GM20000 (cell line): Measurements from ENCODE around the gene NHS.

ENCODE experiments used
- DNase-seq: peaks from one replicate; pipeline ENCODE4 v3.0.0; 2012; ENCODE audit warnings: low spot score
- TF ChIP-seq, protein P1 (sequence below): IDR thresholded peaks from 2 replicates; pipeline ENCODE4 v1.5.1; 2012; ENCODE audit warnings: mild to moderate bottlenecking, control low read depth; ENCODE audit errors: extremely low read depth, missing control alignments

NHS gene

DNA sequence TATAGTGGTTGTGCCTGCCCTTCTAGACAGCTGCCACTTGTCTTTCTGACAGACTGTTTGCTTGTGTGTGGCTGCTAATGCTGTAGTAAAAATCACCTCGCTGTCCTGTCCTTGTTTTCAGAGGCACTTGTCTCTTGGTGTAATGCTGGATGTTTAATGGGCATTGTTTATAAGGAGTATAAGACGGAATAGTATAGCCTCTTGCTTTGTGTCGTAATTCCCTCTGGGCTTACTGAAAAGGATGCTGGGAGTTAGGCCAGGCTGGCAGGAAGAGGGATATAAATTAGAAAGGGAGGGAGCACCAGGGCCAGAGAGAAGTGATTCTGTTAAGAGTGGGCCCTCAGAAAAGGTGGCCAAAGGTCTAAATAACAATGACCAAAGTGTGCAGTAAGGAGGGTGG, 29.0 kb downstream of the NHS start:
- DNase-seq, result no peak
- TF ChIP-seq, protein P1, sequence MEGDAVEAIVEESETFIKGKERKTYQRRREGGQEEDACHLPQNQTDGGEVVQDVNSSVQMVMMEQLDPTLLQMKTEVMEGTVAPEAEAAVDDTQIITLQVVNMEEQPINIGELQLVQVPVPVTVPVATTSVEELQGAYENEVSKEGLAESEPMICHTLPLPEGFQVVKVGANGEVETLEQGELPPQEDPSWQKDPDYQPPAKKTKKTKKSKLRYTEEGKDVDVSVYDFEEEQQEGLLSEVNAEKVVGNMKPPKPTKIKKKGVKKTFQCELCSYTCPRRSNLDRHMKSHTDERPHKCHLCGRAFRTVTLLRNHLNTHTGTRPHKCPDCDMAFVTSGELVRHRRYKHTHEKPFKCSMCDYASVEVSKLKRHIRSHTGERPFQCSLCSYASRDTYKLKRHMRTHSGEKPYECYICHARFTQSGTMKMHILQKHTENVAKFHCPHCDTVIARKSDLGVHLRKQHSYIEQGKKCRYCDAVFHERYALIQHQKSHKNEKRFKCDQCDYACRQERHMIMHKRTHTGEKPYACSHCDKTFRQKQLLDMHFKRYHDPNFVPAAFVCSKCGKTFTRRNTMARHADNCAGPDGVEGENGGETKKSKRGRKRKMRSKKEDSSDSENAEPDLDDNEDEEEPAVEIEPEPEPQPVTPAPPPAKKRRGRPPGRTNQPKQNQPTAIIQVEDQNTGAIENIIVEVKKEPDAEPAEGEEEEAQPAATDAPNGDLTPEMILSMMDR, result no peak

DNA sequence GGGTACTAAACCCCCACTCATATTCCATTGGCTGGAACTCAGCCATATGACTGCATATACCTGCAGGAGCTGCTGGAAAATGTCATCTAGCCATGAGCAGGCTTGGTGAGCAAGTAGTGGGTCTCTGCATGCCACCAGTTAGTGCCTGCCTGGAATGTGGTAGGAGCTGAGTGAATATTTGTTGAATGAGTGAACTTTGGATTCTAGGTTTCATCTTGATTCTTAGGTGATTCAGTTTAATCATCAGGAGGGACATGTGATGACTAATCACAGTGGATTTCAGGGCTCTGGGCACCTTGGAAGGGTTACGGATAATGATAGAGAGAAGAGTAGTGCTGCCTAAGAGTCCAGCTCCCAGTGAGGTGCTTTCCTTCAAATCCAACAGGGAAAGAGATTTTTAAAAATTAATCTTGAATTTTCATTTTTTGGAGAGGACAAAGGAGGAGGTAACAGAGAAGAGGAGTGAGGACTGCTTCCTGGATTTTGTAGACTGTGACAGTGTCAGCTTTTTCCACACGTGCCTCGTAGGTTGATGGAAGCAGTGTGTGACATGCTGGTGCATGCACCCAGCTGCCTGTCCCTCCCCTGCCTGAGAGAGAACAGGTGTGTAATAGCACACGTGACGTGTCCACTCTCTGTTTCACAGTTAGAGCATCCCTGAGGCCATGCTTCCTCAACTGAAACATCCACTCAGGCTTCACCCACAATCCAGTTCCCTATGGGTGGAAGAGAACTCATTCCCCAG, 30.4 kb downstream of the NHS start:
- TF ChIP-seq, protein P1, result no peak
- DNase-seq, result no peak

DNA sequence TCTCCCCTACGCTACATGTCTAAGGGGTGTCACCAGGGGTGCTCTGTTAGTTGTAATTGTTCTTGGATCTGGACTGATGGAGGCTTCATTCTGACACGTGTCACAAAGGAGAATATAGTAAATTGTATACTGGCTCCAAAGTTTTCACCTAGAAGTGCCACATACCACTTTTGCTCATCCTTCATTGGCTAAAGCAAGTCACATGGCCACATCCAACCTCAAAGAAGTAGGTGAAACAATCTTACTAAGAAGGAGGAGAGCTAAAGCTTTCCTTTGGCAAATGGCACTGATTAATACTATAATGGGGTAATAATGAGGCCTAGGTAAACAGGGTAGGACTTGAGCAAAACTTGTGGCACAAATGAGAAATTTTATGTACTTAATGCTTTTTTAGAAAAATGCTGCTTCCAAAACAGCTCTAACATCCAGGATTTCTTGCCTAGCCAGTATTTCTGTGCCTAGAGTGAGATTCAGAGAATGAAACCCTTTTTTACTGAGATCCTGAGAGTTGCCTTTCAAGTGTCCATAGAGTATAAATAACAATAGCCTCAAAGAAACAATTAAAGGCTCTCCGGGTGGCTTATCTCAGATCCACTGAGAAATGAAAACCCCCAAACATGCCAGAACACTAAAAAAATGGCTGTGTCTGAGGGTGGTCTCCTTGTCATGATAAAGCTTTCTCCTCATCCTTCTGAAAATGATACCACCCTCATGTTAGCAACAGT, 34.7 kb downstream of the NHS start:
- TF ChIP-seq, protein P1, result no peak
- DNase-seq, result no peak

DNA sequence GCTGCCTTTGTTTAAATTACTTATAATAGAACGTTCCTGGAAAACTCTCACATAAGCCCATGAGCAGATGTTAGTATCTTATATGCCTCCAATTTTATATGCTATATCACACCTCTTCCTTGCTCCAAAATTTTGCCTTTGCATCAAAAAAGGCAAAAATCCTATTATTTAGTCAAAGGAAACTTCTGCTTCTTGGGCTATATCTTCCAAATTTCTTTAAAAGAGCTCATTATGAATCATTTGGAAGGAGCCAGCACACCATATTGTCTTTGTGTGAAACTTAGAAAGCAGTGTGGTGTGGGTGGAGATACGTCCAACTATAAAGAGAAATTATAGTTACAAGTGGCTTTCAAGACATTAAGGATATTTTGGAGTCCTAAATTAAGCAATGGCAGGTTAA, 35.7 kb downstream of the NHS start:
- no peak for DNase-seq
- TF ChIP-seq, protein P1, result no peak

DNA sequence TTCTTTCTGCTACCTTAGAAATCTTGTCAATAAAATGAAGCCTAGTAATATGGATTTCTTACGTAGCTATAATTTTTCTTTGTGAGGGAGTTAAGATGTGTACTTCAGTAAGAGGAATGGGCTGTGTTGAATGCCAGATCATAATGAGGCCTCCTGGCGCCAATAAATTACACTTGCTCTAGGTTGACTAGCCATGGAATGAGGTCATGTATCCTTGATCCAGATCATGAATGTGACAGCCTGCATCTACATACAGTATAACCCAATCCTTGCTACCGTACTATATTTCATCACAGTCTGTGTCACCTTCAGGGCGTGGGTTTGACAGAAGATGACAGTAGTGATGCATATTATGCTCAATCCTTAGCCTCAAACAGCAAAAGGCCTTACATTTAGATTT, 36.2 kb downstream of the NHS start:
- TF ChIP-seq, protein P1, result no peak
- DNase-seq, result no peak

DNA sequence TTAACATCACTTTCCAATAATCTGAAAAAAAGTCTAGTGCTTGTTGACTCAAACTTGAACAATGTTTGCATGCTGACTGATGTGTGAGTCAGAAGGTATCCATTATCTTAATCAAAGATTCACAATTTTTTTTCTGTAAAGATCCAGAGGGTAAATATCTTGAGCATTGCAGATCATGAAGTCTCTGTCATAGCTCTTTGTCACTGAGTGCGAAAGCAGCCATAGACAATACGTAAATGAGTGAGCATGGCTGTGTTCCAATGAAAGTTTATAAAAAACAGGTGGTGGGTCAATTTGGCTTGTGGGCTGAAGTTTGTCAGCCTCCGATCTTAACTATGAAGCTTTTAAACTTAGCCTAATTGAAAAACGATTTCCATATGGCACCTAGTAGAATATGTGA, 37.7 kb downstream of the NHS start:
- DNase-seq, result no peak
- TF ChIP-seq, protein P1, result no peak

DNA sequence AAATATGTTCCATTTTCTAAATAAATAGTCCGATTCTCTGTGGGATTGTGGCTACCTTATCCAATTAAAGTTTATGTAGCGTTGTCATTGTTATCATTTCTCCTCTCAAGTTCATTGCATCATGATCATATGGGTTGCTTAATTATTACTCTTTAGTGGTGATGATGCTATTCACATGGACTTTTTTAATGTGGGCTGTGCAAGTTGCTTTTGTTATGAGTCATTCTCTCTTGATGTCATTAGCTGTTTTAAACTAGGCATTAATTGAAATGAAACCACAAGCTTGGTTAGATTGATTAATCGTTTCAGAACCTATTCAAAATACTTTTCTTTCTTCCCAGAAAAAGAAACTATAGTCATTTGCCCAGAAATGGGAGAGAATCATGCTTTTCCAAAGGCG, 38.2 kb downstream of the NHS start:
- DNase-seq, result no peak
- TF ChIP-seq, protein P1, result no peak
